Measurements from ENCODE around the gene TMEM178B. TPM values are rescaled to one million over a fixed set of nuclear protein-coding genes. Genes with fewer than 3 reads are reported as not detected.

The TMEM178B gene
- total and polyA plus RNA-seq, 9 of the 15 experiments (the other 6 are each of a cell fraction or from before 2014, with no cell fraction given), result under 0.01 to 0.03 (median 0.01) TPM; not detected in 5

GRCh38 chr7:141263508-141263907 is 189.6 kb downstream of the TMEM178B start (continued):
- TF ChIP-seq MTF1 (CRISPR knock-in tag; IDR thresholded peaks at IDR 0.05; ENCODE audit: borderline replicate concordance), result no peak

- Histone ChIP-seq H3K27ac (ENCODE audit: extremely low read depth, low read depth, low read length) (no peak overlapping the region), H3K9me1 (ENCODE audit: control insufficient read depth, insufficient read depth, low read length) (no peaks in the 10 kb centered on the region), H3K36me3 (ENCODE audit: control insufficient read depth, insufficient read depth, low read length) (no peaks in the 10 kb centered on the region), H3K4me1 (replicated peaks in 1 of 2; ENCODE audit: control insufficient read depth in 2 of 2, insufficient read depth in 2 of 2, low read length in 2 of 2) (no peaks in the 10 kb centered on the region), H3K4me3 (no peak overlapping the region), H3K79me2 (ENCODE audit: control insufficient read depth, insufficient read depth, low read length) (no peaks in the 10 kb centered on the region), H3K27me3 (ENCODE audit: control insufficient read depth in 2 of 2, insufficient read depth in 2 of 2, low read length in 2 of 2) (peaks cover 0 to 7% of the 10 kb centered on the region in 2 experiments; a peak in 2 of 5 replicates), H3K4me2 (ENCODE audit: insufficient read depth, low read length) (no peak overlapping the region), H2AFZ (ENCODE audit: low read depth, low read length) (no peak overlapping the region), H4K20me1 (replicated peaks; ENCODE audit: control insufficient read depth, insufficient read depth, low read length) (no peaks in the 10 kb centered on the region), H3K9ac (ENCODE audit: insufficient read depth in 1 of 2, low read depth in 2 of 2, low read length in 2 of 2) (no peak overlapping the region), H3K9me3 (replicated peaks; ENCODE audit: control insufficient read depth, insufficient read depth, low read depth, low read length) (no peaks in the 10 kb centered on the region)
- TF ChIP-seq CCAR2 (IDR thresholded peaks at IDR 0.05; ENCODE audit: low read depth, low read length), result no peak
- TF ChIP-seq VEZF1 (CRISPR knock-in tag; IDR thresholded peaks at IDR 0.05), result no peak
- TF ChIP-seq MAFK (IDR thresholded peaks at IDR 0.05; ENCODE audit: low read length), result peak; percentile 58; the same call in 1 of the 2 replicates
- TF ChIP-seq MAFG (tag; conservative IDR thresholded peaks at IDR 0.05), result peak; percentile 68
- no peak for TF ChIP-seq TAF15 (IDR thresholded peaks at IDR 0.05; ENCODE audit: low read depth, low read length)
- TF ChIP-seq ZNF316 (IDR thresholded peaks at IDR 0.05), result peak; percentile 72
- TF ChIP-seq ZBTB43 (CRISPR knock-in tag; IDR thresholded peaks at IDR 0.05), result no peak
- no peak for TF ChIP-seq ZNF398 (CRISPR knock-in tag; IDR thresholded peaks at IDR 0.05)
- peak; percentile 58 for TF ChIP-seq MAFF (IDR thresholded peaks at IDR 0.05; ENCODE audit: low read length)
- peak; percentile 72 for TF ChIP-seq C11orf30 (IDR thresholded peaks at IDR 0.05; ENCODE audit: low read depth)
- no peak for TF ChIP-seq FOXA1 (IDR thresholded peaks at IDR 0.05; ENCODE audit: borderline replicate concordance)
- TF ChIP-seq NFIC (IDR thresholded peaks at IDR 0.05), result no peak
- no peak for TF ChIP-seq ZKSCAN1 (IDR thresholded peaks at IDR 0.05; ENCODE audit: low read depth, low read length)
- ATAC-seq, result no peak
- in situ Hi-C loops (cut with MboI), result no loop called here
- intact Hi-C loops (cut with micrococcal nuclease), result no loop called here
- FAIRE-seq, result peak; percentile 52
- 0% methylated on average over 2 of the region's 2 CpGs for WGBS (ENCODE audit: insufficient coverage, low coverage, missing lambda C conversion rate)
- ChIA-PET CTCF (ENCODE audit: low intra/inter-chr PET ratio) (no interaction called here), POLR2A (interaction anchor here (1.2 kb wide), 1 partner anchor 16 kb away, joined by 3 read pairs; no protein-coding TSS in a partner anchor)
- DNase-seq (ENCODE audit: extremely low read depth in 1 of 4, low spot score in 3 of 4), result no peak
- no TSS peak for BruUV-seq (replicated peaks)
Measured at GRCh38 chr7:141263983-141264382, 190.1 kb downstream of the TMEM178B start.
